PC-9 (cell line): ENCODE data around the gene USH1C.

Source experiments
- EZH2 ChIP-seq: fragments of 200-600 bp; sonication (generic); IDR thresholded peaks from 2 replicates; pipeline ENCODE4 v1.8.0; 2017; ENCODE audit warnings: antibody characterized with exemption, low read depth
- TF ChIP-seq, protein P1 (sequence below): fragments of 200-600 bp; sonication (generic); conservative IDR thresholded peaks from 2 replicates; pipeline ENCODE4 v1.6.1; 2017; ENCODE audit warnings: mixed run types, antibody characterized with exemption, mild to moderate bottlenecking, moderate library complexity

DNA sequence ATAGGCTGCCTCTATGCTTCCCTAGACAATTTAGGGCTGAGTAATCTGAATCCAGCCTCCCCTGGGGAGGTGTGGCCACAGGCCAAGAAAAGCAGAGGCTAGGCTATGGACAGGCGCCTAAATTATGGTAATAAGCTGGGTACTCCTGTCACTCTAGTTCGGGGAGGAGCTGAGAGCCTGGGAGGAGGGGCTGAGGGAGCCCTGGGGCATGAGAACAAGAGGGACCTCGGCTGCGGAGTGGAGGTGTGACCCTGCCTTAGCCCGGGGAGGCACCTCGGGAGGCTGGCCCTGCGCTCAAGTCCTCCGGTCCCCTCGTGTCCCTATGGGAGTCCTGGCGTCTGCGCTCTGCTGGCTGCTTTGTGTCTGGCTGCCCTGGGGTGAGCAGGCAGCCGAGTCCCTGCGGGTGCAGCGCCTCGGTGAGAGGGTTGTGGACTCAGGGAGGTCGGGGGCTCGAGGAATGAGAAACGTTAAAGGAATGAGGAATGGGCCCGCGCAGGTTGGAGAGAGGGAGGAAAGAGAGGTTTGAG is 2.9 kb upstream of the USH1C start, which contains the start of gene OTOG:
- TF ChIP-seq, protein P1, sequence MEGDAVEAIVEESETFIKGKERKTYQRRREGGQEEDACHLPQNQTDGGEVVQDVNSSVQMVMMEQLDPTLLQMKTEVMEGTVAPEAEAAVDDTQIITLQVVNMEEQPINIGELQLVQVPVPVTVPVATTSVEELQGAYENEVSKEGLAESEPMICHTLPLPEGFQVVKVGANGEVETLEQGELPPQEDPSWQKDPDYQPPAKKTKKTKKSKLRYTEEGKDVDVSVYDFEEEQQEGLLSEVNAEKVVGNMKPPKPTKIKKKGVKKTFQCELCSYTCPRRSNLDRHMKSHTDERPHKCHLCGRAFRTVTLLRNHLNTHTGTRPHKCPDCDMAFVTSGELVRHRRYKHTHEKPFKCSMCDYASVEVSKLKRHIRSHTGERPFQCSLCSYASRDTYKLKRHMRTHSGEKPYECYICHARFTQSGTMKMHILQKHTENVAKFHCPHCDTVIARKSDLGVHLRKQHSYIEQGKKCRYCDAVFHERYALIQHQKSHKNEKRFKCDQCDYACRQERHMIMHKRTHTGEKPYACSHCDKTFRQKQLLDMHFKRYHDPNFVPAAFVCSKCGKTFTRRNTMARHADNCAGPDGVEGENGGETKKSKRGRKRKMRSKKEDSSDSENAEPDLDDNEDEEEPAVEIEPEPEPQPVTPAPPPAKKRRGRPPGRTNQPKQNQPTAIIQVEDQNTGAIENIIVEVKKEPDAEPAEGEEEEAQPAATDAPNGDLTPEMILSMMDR: no peak
- no peak for TF ChIP-seq EZH2
